HG02763 (cell line): ENCODE data around the gene SYNE4.
"Not testable (repeated sequence)": the region's sequence is repeated elsewhere in the genome, so short reads cannot be mapped to it uniquely, and the experiment has no call there.

Experiments
- ATAC-seq: cut with Tn5 transposase; IDR thresholded peaks from one replicate; pipeline ENCODE4 v1.9.1; 2021; ENCODE audit warnings: mild to moderate bottlenecking, moderate library complexity; ENCODE audit not compliant: unreplicated experiment

Gene SYNE4

DNA sequence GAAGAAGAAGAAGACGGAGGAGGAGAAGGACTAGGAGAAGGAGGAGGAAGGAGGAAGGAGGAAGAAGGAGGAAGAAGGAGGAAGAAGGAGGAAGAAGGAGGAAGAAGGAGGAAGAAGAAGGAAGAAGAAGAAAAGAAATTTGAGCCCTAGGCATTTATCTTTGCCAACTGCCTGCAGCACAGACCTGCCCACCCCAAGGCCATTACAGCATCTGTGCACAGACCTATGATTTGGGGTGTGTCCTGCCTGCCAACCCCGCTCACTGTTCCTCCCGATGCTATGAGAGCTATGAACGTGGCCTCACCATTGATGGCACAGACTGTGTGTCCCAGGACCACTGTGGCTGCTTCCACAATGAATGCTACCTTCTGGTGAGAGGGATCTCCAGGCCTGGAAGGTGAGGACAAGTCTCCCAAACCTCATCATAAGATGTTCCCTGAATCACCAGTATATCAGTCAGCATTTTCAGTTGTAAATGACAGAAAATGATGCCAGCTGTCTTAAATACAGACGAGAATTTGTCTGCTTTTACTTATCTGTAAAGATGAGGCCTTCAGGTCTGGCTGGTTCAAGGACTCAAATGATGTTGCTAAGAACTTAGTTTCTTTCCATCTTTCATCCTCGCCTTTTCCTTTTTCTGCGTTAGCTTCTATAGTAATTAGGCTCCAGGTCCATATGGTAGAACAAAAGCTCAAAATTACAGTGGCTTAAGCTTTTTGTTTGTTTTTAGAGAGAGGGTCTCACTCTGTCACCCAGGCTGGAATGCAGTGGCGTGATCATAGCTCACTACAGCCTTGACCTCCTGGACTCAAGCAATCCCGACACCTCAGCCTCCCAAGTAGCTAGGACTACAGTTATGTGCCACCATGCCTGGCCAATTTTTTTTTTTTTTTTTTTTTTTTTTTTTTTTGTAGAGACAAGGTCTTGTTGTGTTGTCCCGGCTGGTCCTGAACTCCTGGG lies 17.6 kb downstream of the SYNE4 start:
- no peak for ATAC-seq

DNA sequence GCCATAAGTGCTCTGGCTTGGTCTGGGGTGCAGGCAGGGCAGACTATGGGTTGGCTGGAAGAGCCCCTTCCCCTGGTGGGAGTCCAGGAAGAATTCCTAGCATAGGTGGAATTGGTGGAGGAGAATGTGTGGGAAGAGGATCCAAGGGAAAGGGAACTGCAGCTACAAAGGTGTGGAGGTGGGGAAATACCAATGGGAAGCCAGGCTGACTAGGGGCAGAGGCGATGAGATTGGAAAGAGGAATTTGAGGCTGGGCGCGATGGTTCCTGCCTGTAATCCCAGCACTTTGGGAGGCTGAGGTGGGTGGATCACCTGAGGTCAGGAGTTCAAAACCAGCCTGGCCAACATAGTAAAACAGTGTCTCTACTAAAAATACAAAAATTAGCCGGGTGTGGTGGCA lies 18.5 kb downstream of the SYNE4 start:
- no peak for ATAC-seq

DNA sequence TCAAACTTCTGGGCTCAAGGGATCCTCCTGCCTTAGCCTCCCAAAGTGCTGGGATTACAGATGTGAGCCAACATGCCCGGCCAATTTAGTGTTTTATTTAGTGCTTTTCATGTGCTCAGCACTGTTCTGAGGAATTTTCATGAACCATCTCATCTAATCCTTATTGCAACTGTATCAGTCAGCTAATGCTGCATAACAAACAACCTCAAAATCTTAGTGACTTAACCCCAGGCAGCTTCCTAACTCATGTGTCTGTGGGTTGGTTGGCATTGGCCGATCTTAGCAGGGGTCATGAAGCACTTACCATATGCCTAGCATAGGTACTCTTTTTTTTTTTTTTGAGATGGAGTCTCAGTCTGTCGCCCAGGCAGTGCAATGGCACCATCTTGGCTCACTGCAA lies 19.8 kb downstream of the SYNE4 start:
- no peak for ATAC-seq

DNA sequence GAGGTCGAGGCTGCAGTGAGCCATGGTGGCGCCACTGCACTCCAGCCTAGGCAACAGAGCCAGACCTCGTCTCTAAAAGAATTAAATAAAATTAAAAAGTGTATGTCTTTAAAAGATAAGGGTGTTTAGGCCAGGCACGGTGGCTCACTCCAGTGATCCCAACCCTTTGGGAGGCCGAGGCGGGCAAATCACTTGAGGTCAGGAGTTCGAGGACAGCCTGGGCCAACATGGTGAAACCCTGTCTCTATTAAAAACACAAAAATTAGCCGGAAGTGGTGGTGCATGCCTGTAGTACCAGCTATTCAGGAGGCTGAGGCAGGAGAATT lies 21.1 kb downstream of the SYNE4 start:
- ATAC-seq: no peak

DNA sequence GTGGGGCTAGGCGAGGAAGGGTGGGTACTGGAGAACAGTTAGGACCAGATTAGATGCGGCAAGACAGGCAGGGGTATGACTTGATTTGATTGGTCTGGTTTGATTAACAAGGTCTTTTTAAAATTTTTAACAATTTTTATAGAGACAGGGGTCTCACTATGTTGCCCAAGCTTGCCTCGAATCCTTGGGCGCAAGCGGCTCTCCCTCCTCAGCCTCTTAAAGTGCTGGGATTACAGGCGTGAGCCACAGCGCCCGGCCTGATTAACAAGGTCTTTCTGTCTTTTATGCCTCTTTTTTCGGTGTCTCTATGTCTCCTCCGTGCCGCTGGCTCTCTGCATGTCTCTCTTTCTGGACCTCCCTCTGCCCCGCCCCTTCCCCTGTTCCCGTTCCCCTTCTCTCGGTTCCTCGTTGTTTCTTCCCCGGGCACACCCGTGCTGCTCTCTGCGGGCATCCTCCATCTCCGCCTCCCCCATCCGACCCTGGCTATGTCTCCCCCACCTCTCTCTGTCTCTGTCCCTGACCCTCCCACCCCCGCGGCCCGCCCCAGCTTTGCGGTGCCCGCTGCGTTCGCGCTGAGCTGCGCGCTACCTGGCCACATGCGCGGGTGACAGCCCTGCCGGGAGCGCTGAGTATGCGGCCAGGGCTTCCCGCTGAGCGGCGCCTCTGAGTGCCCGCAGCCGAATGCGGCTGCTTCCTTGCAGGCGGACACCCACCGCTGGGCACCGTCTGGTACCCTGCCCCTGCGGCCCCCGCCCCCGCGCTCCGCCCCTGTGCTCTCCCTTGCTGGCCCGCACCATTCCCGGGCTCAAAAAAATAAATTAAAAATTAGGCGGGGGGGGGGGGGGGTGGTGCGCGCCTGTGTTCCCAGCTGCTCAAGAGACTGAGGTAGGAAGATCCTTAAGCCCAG lies 21.7 kb downstream of the SYNE4 start:
- no peak for ATAC-seq

DNA sequence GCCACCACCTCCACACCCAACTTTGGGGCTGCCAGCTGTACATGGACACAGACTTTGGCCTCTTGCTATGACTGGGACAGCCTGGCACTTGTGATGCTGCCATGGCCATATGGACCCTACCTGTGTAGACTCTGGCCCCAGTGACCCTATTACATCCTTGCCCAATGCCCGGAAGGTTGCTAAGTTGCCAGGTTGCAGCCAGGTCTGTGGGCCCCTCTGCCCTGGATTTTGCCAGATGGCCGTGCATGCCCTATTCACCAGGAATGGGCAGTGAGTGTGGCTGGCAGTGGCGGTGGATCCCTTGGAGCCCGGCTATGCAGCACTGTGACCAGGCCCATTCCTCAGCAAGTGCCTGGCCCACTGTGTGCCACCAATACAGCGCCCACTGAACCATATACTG lies 22.5 kb downstream of the SYNE4 start:
- ATAC-seq: no peak

DNA sequence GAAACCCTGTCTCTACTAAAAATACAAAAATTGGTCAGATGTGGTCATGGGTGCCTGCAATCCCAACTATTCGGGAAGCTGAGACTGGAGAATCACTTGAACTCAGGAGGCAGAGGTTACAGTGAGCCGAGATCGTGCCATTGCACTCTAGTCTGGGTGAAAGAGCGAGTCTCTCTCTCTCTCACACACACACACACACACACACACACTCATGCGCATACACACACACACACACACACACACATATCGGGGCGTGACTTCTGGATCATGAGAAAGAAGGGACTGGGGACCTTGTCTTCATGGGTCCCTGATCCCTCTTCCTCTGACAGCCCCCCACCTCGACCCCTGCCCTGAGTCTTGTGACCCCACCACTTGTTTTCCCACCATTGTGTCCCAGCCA lies 25.4 kb downstream of the SYNE4 start:
- no peak for ATAC-seq

DNA sequence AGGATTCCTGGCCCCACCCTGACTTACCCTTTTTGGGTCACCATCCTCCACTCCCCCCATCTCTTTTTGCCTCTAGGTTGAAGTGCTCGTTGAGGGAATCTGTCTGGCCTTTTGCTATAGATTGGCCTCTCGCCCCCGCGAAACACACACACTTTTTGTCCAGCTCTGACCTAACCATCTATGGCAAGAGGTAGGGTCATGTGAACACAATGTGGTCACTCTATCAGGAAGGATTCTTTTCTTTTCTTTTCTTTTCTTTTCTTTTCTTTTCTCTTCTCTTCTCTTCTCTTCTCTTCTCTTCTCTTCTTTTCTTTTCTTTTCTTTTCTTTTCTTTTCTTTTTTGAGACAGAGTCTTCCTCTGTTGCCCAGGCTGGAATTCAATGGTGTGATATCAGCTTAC lies 27.6 kb downstream of the SYNE4 start:
- ATAC-seq: not testable (repeated sequence)

DNA sequence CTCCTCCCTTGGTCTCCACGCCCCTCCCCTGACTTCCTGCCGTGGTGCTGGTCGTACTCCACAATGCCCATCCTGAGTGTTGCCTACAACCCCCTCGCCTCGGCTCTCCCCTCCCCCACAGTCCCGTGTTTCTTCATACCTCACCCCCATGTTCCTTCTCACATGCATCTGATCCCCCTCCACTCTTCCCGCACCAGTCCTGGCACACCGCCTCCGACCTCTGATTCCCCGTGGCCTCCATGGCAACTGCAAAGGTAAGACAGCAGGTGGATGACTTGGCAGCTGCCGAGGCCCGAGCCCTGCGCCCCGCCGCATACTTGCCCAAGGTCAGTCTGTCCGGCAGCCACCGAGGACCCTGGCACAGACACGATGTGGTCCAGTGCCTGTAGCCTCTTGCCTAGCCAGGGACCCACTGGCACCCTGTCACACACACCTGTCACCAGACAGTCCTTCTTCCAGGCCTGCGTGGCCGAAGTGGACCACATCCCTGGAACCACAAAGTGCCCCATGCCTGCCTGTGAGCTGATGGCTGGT lies 29.7 kb downstream of the SYNE4 start:
- ATAC-seq: no peak

DNA sequence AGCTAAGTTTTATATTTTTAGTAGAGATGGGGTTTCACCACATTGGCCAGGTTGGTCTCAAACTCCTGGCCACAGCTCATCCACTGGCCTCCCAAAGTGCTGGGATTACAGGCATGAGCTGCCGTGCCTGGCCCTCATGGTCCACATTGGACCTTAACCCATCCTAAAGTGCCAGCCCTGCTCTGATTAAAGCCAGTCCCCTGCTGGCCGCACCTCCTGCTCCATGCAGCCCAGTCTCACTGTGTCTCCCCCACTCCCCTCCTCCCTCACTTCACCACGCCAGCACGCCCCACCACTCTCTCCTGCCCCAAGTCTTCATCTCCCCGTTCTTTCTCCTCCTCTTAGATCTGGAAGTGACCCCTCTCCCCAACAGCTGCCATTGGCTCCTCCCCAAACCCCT lies 30.3 kb downstream of the SYNE4 start:
- ATAC-seq: no peak

DNA sequence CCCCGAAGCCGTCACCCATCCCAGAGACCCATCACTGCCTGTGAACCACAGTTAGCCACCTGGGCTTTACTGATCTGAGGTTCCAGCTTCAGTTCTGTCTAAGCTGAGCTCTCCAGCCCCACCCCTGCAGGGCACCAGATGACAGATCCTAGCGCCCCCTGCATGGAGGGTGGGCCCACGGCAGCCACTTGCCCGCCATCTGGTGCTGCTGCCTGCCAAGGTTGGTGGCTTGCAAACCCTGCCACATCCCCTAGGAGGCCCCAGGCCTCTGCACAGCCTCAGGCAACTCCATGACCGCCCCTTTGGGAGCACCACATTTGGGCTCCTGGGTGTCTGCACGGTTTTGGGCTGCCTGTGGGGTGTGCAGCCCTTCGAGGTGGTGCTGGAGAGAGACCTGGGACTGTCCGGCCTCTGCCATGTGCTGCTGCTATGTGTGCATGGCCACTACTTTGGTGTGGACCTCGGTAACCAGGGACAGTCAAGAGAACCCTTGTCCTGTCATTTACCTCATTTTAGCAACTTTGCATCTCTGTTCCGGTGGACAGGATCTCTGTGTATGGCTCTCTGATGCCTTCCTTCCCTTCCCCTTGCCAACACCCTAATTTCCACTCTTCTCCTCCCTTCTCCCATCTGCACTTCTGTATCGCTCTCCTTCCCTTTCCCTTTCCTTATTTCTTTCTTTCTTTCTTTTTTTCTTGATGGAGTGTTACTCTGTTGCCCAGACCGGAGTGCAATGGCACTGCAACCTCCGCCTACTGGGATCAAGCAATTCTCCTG lies 31.0 kb downstream of the SYNE4 start:
- no peak for ATAC-seq

DNA sequence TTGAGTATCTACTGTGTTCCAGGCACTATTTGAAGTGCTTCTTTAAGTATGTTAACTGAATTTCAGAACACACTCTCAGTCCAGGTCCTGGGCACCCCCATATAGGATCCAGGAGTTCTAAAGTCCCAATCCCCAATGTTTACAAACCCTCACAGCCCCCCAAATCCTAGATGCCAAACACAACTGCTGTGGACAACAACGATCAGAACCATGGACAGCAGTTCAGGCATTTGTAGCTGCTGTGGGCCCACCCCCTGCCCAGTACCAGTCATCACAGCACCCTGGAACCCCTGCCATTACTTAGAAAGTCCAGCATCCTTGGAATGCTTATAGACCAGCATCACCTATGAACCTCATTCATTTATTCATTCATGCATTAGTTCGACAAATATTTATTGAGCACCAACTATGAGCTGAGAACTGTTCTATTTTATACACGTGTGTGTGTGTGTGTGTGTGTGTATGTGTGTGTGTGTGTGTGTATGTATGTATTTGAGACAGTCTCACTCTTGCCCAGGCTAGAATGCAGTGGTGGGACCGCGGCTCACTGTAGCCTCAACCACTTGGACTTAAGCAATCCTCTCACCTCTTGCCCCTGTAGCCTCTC lies 32.9 kb downstream of the SYNE4 start:
- no peak for ATAC-seq

DNA sequence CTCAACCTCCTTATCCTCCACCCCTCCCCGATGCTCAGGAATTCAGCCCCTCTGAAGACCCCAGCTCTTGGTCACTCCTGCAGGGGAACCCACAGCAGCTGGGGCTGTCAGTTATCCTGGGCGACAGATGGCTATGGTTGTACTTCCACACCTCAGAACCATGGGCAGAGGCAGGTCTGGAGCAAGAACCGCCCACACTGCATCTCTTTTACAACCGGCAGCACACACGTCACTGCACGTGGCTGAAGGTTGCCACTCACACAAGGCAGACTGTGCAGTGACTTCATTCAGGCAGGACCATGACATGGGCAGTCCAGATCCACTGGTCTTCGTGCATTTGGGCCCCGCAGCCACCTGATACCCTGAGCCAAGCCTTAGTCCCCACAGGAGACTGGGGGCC lies 35.1 kb downstream of the SYNE4 start:
- ATAC-seq: no peak

DNA sequence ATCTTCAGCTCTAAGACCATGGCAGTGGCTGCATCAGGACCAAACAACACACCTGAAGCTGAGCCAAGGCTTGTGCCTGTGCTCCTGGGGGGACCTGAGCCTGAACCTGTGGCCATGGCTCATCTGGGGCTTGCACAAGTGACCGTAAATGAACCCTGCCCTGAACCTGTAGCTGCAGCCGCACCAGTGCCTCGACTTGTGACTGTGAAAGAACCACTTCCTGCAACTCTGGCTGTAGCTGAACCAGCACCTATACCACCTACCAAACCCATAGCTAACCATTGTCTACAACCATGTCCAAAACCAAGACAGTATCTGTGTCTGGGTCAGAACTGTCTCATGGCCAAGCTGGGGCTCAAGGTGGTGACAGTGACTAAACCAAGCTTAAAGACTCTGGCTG lies 41.8 kb downstream of the SYNE4 start:
- no peak for ATAC-seq

DNA sequence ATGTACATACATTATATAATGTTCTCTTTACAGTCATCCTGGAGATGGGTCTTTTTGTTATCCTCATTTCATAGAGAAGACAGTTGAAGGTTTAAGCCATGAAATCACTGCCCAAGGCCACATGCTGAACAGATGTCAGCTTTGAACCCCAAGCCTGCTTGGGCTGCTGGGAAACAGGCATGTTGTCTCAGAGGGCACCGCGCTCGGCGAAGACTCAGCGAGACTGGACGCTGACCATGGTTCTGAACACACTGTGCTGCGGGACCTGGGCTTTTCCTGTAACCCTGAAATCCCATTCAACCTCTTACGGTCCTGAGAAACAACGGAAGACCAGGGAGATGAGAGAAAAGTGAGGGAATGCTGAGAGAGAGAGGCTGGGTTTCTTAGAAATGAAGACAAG lies 45.1 kb downstream of the SYNE4 start:
- ATAC-seq: no peak

DNA sequence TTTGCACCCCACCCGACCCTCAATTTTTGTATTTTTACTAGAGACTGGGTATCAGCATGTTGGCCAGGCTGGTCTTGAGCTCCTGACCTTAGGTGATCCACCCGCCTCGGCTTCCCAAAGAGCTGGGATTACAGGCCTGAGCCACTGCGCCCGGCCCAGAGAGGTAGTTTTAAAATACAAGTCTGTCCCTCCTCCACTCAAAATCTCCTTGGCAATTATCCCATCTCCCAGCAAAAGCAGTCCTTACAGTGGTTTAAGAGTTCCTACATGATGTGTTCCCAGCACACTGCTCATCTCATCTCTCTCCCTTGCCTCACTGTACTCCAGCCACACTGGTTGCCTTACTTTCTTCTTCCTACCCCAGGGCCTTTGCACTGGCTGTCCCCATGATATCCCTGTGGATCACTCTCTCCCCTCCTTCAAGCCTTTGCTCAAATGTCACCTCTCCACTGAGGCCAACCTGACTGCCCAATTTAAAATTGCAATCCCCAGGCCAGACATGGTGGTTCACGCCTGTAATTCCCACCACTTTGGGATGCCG lies 48.1 kb downstream of the SYNE4 start:
- ATAC-seq: no peak

DNA sequence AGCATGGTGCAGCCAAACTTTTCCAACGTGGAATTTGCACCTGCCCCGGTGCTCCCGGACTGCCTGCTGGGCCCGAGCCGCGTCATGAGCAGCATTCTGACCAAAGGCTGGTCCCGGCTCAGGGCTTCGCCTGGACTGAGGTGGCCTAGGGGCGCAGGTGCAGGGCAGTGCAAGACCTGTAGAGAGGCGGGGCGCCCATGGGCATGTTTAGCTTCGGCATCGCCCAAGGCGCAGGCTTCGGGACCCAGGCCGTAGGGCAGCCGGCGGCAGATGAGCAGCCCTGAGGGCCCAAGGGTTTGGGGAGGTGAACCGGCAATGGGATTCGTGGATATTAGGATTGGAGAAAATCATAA lies 48.7 kb downstream of the SYNE4 start:
- ATAC-seq: no peak

DNA sequence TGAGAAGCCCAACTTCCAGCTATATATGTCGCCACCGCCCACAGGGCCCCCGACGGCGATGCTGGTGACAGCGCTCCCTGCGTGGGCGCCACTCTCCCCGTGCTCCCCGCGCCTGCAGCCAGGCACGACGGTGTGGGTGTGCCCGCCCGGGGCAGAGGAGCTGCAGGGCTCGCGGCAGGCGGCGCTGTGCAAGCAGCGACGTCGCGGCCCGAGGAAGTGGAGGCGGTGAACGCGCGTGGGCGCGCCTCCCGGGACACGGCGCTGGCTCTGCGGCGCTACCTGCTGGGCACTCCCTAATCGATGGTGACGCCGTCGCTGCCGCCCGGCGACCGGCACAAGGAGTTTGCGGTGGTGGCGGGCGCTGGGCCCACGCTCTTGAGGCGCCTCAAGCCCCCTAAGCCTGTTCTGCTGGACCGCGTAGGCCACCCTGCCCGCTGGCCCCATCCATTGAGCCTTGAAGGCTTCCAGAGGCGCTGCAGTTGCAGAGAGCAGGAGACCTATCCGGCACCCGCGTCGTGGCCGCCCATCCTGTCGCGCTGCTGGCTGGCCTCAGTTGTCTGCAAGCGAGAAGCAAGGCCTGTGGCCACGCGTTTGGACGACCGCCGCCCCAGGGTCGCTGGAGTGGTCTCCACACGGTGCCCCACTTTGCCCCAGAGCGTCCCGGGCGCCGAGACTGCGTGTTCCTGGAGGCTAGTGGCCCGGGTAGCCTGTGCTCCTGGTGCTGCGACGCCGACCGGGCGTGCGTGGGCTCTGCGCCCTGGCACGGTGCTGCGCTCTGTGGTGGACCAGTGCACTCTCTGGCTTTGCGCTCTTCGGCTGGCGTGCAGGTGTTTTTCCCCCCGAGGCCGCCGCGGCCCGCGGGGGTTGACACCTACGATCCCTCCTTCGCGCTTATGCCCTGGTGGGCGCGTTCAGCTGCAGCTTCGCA lies 49.3 kb downstream of the SYNE4 start:
- ATAC-seq: no peak

DNA sequence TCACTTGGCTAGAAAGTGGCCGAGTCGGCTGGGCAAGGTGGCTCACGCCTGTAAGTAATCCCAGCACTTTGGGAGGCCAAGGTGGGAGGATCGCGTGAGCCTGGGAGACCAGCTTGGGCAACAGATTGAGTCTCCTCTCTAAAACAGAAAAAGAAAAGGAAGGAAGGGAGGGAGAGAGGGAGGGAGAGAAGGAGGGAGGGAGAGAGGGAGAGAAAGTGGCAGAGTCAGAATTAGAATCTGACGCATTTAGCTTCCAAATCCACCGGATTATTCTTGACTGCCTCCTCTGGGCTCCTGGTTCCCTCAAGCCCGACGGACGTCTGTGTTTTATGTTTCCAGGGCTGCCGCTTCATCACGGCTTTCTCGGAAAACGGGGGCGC lies 50.0 kb downstream of the SYNE4 start:
- ATAC-seq: no peak
